ENCODE data around the gene TMEM178A. TPM values are rescaled to one million over a fixed set of nuclear protein-coding genes. Genes with fewer than 3 reads are reported as not detected.

TMEM178A gene
- total RNA-seq, 2 donors from 2014 or later = 4.9 to 7.8 TPM

DNA sequence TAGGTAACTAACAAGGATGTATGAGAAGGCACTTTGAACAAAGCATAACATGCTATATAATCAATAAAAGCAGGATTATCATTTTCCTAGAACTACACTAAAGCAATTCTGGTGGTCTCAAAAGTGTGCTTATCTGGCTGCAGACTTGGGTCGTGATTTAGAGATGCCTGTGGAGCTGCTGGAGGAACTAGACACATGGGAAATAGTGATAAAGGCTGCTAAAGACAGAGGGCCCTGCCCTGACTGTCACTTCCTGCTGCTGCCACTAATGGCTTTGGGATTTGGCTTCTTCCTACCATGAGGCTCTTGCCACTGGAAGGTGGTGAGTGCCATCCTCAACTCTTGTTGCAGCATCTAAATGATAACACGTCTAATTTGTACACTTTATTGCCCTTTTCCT lies 22.5 kb downstream of the TMEM178A start:
- Histone ChIP-seq H3K9me3 (no peaks in the 10 kb centered on the region), H3K4me1 (no peaks in the 10 kb centered on the region), H3K27ac (no peak overlapping the region), H3K36me3 (replicated peaks in 1 of 2; ENCODE audit: insufficient read depth in 1 of 2, low read depth in 2 of 2) (no peaks in the 10 kb centered on the region), H3K27me3 (no peaks in the 10 kb centered on the region), H3K4me3 (no peak overlapping the region)
- DNase-seq = no peak
- intact Hi-C loops (cut with DNase I) = no loop called here
- ATAC-seq = no peak
- 70 to 75% methylated on average over 2 of the region's 2 CpGs for WGBS, 2 donors
- TF ChIP-seq, protein P1, sequence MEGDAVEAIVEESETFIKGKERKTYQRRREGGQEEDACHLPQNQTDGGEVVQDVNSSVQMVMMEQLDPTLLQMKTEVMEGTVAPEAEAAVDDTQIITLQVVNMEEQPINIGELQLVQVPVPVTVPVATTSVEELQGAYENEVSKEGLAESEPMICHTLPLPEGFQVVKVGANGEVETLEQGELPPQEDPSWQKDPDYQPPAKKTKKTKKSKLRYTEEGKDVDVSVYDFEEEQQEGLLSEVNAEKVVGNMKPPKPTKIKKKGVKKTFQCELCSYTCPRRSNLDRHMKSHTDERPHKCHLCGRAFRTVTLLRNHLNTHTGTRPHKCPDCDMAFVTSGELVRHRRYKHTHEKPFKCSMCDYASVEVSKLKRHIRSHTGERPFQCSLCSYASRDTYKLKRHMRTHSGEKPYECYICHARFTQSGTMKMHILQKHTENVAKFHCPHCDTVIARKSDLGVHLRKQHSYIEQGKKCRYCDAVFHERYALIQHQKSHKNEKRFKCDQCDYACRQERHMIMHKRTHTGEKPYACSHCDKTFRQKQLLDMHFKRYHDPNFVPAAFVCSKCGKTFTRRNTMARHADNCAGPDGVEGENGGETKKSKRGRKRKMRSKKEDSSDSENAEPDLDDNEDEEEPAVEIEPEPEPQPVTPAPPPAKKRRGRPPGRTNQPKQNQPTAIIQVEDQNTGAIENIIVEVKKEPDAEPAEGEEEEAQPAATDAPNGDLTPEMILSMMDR (IDR thresholded peaks at IDR 0.05) = no peak
- no peak for TF ChIP-seq POLR2A (IDR thresholded peaks at IDR 0.05)

DNA sequence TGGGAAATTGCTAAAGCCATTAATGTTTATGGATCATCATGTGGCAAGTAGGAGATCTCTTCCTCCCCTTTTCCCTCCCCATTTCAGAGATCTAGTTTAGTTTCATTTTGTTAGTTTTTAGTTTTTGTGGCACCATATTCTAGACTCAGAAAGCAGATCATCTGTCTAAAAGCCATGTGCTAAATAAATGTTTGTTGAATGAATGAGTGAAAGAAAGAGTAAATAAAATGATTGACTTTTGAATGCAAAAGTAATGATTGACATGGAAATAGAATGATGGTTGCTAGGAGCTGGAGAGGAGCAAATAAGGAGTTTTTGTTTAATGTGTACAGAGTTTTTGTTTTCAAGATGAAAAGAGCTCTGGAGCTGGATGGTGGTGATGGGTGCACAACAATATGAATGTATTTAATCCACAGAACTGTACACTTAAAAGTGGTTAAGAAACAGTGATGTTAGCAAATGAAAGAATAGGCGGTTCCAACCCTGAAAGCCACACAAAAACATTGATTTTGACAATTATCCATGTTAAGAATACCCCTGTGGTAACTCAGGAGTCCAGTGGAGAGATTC lies 23.6 kb downstream of the TMEM178A start:
- intact Hi-C loops (cut with DNase I) = no loop called here
- Histone ChIP-seq H3K4me1 (no peaks in the 10 kb centered on the region), H3K9me3 (no peaks in the 10 kb centered on the region), H3K27me3 (no peaks in the 10 kb centered on the region), H3K36me3 (replicated peaks in 1 of 2; ENCODE audit: insufficient read depth in 1 of 2, low read depth in 2 of 2) (no peaks in the 10 kb centered on the region), H3K27ac (no peak overlapping the region), H3K4me3 (no peak overlapping the region)
- TF ChIP-seq POLR2A (IDR thresholded peaks at IDR 0.05) = no peak
- DNase-seq (no peak), ATAC-seq (no peak)
- WGBS, 2 donors = 76 to 78% methylated on average over 1 of the region's 1 CpG

DNA sequence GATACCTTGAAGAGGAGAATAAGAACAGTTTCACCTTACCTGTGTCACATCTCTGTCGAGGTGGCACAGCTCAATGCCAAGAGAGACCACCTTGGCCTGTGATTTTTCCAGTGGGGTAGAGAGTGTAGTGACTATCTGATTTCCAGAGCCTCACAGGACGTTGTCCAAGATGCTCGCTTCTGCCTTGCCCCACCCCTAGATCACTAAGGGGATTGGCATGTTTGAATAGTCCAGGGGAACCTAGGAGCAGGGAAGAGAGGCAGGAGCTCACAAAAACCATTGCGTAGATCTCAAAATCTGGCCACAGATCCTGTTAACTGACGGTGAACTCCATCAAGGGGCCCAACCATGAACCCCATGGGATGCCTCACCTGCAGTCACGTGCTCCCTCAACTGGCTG lies 24.2 kb downstream of the TMEM178A start:
- DNase-seq = no peak
- Histone ChIP-seq H3K36me3 (replicated peaks in 1 of 2; ENCODE audit: insufficient read depth in 1 of 2, low read depth in 2 of 2) (no peaks in the 10 kb centered on the region), H3K27me3 (no peaks in the 10 kb centered on the region), H3K9me3 (no peaks in the 10 kb centered on the region), H3K27ac (no peak overlapping the region), H3K4me3 (no peak overlapping the region), H3K4me1 (no peaks in the 10 kb centered on the region)
- 86 to 93% methylated on average over 4 to 6 of the region's 6 CpGs for WGBS, 2 donors
- ATAC-seq = no peak
- TF ChIP-seq POLR2A (IDR thresholded peaks at IDR 0.05) = no peak
- TF ChIP-seq, protein P1 (IDR thresholded peaks at IDR 0.05) = no peak
- intact Hi-C loops (cut with DNase I) = no loop called here

DNA sequence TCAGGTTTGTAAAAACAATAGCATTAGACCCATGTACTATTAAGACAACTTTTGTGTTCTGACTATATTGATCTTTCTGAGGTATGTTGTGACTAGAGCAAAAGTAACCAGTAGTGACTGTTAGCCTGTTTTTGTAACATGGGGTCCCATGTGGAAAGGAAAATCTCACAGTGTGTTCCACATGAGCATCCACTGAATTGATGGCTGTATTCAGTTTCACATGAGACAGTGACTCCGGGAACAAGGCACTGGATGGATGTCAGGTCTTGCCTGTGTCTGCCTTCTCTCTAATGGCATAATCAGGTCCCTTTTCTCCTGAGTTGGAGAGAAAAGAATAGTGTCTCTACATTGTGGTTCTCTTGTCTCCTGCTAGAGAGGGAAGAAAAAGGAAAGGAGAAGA lies 27.5 kb downstream of the TMEM178A start:
- DNase-seq (no peak), ATAC-seq (no peak)
- no peaks in the 10 kb centered on the region for H3K9me3 ChIP-seq
- no peaks in the 10 kb centered on the region for H3K4me1 ChIP-seq
- WGBS, 2 donors = 85 to 90% methylated on average over 1 of the region's 1 CpG
- H3K27ac ChIP-seq = no peak overlapping the region
- intact Hi-C loops (cut with DNase I) = no loop called here
- no peak overlapping the region for H3K4me3 ChIP-seq
- no peaks in the 10 kb centered on the region for H3K27me3 ChIP-seq
- TF ChIP-seq, protein P1 (IDR thresholded peaks at IDR 0.05) = no peak
- no peak for TF ChIP-seq POLR2A (IDR thresholded peaks at IDR 0.05)
- no peaks in the 10 kb centered on the region for H3K36me3 ChIP-seq (replicated peaks in 1 of 2; ENCODE audit: insufficient read depth in 1 of 2, low read depth in 2 of 2)

DNA sequence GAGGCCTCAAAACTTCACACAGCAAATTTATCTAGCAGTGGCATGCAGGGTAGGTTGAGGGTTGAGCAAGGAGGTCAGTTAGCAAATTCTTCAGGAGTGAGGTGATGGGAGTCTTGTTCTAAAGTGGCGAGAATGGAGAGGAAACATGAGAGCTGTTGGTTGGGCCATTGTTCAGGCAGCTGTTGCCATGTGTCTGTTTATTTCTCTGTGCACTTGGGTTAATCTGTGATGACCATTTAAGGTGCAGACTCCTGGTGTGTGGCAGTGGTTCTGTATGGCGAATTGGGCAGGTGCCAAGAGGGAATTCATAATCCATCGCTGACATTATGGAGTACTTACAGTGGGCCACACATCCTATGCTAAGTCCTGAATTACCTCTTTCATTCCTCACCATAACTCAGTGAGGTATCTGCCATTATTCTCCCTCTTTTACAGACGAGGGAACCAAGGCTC lies 30.4 kb downstream of the TMEM178A start:
- no peak for DNase-seq
- 74 to 90% methylated on average over 4 of the region's 4 CpGs for WGBS, 2 donors
- H3K27ac ChIP-seq = no peak overlapping the region

More for the DNA sequence above, 30.4 kb downstream of the TMEM178A start:
- Histone ChIP-seq H3K27me3 (no peaks in the 10 kb centered on the region), H3K4me3 (no peak overlapping the region), H3K4me1 (no peaks in the 10 kb centered on the region), H3K36me3 (replicated peaks in 1 of 2; ENCODE audit: insufficient read depth in 1 of 2, low read depth in 2 of 2) (no peaks in the 10 kb centered on the region), H3K9me3 (no peaks in the 10 kb centered on the region)
- intact Hi-C loops (cut with DNase I) = no loop called here
- ATAC-seq = no peak
- TF ChIP-seq POLR2A (IDR thresholded peaks at IDR 0.05) = no peak
- TF ChIP-seq, protein P1 (IDR thresholded peaks at IDR 0.05) = no peak
